ENCODE results near the gene CLEC5A. TPM values are rescaled to one million over a fixed set of nuclear protein-coding genes. Genes with fewer than 3 reads are reported as not detected.
"Not testable (repeated sequence)": the region's sequence is repeated elsewhere in the genome, so short reads cannot be mapped to it uniquely, and the experiment has no call there.

CLEC5A gene
- total RNA-seq, 1 donor from 2014 or later, result 0.50 TPM

DNA sequence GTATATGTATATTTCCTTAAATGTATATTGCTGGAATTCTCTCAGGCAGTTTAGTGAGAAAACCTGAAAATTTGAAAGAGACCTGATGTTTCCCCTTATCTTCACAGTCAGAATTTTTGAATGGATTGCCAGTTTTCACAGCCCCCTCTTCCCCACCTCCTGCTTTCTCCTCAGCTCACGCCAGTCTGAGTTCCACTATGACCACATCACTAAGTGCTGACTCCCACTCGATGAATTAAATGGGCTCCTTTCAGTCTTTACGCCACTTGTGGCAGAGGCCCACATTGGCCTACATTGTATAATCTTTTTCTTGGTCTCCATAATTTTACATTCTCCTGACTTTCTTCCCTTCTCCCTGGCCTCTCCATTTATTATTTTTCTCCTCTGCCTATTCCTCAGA, 3.1 kb upstream of the CLEC5A start:
- intact Hi-C loops (cut with micrococcal nuclease), result no loop called here
- DNase-seq, result no peak
- ATAC-seq, result no peak

DNA sequence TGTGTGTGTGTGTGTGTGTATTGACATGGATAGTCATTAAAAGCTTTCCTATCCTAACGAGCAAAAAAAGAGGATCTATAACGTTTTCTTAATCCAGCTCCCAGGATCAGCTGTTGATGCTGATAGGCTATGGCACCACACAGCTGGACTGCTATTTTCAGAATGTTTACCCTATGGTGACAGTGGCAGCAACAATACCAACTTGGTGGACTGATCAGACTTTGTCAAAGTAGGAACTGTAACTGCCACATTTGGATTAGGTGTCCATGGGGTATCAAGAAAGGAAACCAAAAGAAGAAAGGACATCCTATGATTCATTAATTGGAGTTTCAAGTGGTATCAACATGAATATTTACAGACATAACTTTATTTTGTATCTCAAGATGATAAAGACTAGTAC, 2.7 kb upstream of the CLEC5A start:
- DNase-seq (no peak), ATAC-seq (no peak)
- intact Hi-C loops (cut with micrococcal nuclease), result no loop called here

DNA sequence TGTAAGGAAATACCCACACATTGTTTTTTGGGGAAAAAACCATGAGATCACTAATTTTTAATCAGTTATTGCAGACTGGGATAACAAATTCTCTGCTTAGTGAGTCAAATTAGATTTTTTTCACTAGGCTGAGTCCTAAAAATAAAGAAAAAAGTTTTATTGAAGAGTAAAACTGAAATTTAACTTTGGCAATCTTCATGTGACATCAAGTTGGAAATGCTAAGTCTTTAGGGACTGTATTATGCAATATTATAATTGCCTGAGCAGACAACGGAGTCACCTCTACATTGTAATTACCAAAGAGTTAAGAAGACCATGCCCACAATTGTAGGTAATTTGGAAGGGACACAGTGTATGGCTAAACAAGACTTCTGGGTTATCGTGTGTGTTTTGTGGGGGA, 2.2 kb upstream of the CLEC5A start:
- no peak for DNase-seq
- ATAC-seq, result no peak
- intact Hi-C loops (cut with micrococcal nuclease), result no loop called here

DNA sequence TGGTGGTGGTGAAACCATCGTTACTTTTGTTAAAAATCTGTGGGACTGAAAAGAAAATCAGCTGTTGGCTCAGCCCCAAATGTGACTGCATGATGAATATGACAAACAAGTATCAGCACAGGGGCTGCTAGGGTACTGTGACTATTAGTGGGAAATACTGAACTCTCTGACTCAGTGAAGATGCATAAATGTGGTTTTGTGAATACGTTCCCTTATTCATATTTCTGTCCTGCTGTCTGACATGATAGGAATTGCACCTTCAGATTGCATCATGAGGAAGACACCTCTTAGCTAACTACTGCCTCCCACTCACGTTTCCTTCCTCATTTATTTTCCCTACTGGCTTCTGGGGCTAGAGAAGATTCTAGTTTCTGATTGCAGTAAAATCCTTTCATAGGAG, 1.4 kb downstream of the CLEC5A start:
- no peak for ATAC-seq
- intact Hi-C loops (cut with micrococcal nuclease), result no loop called here
- no peak for DNase-seq

DNA sequence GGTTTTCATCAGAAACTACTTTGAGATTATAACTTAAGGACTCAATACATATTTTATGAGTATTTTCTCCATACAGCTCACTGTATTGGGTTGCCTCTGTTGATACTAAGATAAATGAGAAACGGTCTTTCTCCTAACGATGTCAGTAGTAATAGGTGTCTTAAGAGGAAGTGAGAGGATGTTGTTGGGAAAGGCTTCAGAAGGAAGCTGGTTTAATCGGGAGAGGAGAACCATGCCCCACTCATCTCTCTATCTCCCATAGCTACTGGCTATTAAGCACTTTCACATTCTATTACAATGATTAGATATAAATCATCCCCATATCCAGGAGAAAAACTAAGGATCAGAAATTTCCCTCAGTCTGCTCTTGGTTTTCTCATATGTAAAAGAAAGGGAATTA, 2.0 kb downstream of the CLEC5A start:
- no peak for DNase-seq
- ATAC-seq, result no peak
- intact Hi-C loops (cut with micrococcal nuclease), result no loop called here

DNA sequence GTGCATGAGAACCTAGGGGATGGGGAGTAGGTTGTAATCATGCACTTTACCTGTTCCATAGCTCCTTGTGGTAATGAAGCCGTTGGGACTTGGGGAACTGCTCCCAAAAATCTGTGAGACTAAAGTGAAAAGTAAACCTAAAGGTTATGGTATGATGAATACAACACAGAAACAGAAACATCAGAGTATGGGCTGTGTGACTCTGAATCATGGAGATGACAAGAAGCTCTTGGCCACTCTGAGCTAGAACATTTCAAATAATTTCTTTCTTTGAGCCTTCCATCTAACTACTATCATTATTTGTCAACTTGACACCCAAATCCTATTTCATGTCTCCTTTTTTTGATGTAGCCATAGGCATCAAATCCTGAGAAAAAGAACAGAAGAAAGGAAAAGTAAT, 2.9 kb downstream of the CLEC5A start:
- ATAC-seq, result no peak
- no peak for DNase-seq
- intact Hi-C loops (cut with micrococcal nuclease), result no loop called here

DNA sequence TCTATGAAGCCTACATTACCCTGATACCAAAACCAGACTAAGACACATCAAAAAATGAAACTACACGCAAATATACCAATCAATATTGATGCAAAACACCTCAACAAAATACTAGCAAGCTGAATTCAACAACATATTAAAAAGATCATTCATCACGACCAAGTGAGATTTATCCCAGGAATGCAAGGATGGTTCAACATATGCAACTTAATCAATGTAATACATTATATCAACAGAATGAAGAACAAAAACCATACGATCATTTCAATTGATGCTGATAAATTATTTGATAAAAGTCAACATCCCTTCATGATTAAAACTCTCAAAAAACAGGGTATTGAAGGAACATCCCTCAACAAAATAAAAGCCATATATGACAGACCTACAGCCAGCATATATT, 5.7 kb downstream of the CLEC5A start:
- no peak for ATAC-seq
- DNase-seq, result no peak
- intact Hi-C loops (cut with micrococcal nuclease), result no loop called here

DNA sequence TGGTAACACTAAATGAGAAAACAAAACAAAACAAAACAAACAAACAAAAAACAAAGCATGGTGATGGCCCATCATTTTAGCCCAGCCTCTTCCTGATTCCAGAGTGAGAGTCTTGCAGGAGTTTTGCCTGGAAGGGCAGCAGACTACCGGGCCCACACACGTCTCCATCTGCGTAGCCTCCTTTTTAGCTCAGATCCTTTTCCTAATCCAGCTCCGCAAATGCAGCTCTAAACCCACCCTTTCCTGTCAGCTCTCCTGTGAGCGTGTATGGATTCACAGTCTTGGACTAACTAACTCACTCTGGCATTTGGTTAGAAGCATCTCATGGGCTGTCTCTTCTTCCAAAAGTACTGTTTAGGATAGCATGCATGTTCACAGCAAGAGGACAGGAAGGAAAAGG, 16.6 kb downstream of the CLEC5A start:
- ATAC-seq (no peak), DNase-seq (no peak)
- intact Hi-C loops (cut with micrococcal nuclease), result no loop called here

DNA sequence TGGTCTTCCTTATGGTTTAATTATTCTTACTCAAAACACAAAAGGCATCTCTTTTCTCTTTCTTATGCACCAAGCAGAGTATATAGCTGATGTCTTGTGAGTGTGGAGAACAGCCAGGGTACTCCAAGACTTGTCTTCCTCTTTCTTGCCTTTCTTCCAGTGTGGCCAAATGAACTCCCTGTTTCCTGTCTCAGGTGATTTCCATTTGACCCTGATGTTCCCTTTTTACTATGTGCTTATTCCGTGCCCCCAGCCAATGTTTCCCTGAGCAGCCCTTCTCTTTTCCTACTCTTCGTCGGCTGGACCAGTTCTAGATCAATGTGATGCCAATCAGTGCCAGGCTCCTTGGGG, 18.0 kb downstream of the CLEC5A start:
- ATAC-seq, result no peak

DNA sequence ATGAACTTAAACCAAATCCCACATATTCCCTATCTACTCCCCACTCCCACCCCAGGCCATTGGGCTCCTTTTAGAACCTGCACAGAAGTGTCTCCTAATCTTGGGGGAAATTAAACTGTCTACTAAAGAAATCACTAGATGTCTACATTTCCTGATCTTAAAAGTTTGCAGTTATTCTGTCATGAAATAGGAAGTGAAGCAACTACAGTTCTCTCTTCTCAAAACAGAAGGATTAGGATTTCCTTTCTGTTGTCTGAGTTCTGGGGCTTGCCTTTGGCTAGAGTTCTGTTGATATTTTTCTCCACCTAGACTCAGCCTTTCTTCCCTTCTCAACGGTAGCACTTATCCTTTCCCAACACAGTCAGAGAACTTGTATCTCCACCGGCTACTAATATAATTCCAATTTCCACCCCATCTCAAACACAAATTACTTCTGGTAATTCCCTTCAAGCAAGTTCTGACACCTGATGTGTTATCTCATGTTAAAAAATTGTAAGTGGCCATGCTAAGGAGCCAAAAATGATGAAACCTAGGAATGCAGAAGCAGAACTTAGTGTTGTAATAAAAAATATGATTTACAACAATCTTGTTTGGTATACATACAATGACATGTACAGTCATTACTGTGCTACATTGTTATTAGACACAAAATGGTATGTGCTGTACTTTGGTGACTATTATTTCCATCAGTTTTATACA, 18.5 kb downstream of the CLEC5A start:
- intact Hi-C loops (cut with micrococcal nuclease), result no loop called here
- ATAC-seq, result no peak

More for the DNA sequence above, 18.0 kb downstream of the CLEC5A start:
- no peak for DNase-seq
- intact Hi-C loops (cut with micrococcal nuclease), result no loop called here

DNA sequence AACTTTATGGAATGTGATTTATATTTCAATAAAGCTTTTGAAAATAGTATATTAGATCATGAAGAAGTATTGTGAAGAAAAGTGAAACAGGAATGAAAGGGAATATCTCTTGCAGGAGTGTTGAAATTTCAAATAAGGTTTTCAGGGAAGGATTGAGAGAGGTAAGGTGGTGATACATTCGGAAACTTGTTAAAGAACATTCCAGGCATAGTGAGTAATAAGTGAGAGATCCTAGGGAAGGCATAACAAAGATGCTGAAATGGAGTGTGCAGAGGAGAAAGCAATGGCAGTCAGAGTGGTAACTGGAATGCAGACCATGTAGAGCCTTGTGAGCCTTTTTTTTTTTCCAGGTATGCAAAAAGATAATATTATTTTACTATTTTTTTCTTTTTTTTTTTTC, 26.5 kb downstream of the CLEC5A start:
- intact Hi-C loops (cut with micrococcal nuclease), result no loop called here
- DNase-seq (no peak), ATAC-seq (no peak)

More for the DNA sequence above, 18.5 kb downstream of the CLEC5A start:
- no peak for DNase-seq

DNA sequence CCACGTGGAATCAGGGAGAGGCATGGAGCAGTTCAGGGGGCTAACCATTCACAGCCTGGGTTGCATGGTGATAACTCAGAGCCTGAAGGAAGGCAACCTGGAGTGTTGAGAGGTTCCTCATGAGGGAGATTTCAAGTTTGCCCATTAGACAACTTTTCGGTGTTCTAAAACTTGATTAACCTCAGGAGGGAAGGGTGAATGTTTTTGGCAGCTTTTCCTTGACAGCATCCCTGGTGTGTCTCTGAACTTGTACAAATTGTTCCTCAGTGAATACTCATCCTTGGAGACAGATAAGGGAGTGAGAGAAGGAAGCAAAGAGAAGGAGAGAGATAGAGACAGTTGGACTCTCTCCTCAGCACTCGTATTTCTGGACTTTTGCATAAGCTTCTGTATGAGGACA, 30.7 kb downstream of the CLEC5A start, which contains the start of gene OR9A4:
OR9A4 (plus strand) TSS at position 301 of the 400 bp plus-strand sequence. CDS start 2,477 bp downstream, outside the sequence.
- ATAC-seq (no peak), DNase-seq (no peak)
- intact Hi-C loops (cut with micrococcal nuclease), result no loop called here

DNA sequence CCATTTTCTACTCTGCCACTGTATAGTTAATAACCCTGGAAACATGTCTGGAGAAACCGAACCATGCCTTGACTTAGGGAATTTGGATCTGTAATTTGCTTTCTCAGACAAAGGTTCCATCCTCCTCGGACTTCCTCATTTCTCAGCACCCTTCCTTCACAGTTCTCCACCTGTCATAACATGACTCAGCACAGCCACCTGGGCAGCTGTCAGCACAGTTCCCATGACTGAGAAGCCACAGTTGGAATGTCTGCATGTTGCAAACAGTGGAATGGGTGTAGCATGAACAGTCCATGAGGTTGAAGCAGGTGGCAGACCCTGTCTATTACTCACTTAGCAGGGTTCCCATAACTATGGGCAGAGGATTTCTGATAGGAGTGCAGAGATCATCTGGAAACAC, 31.2 kb downstream of the CLEC5A start:
- DNase-seq (no peak), ATAC-seq (no peak)
- intact Hi-C loops (cut with micrococcal nuclease), result no loop called here

DNA sequence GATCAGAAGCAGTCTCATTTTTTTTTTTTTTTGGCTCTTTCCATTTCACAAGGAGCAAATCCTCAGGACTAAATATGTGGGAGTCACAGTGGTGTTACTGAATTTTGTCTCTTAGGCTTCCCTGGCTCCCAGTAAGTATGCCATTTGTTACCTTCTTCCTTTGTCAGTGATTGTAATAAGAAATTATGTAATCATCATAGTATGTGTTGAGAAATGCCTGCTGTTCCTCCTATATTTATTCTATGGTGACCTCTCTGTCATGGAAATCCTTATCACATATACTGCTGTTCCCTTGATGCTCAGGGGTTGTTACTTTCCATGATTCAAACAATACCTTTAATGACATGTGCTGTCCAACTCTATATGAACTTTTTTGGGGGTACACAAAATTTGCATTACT, 35.4 kb downstream of the CLEC5A start:
- ATAC-seq, result no peak
- intact Hi-C loops (cut with micrococcal nuclease), result no loop called here

DNA sequence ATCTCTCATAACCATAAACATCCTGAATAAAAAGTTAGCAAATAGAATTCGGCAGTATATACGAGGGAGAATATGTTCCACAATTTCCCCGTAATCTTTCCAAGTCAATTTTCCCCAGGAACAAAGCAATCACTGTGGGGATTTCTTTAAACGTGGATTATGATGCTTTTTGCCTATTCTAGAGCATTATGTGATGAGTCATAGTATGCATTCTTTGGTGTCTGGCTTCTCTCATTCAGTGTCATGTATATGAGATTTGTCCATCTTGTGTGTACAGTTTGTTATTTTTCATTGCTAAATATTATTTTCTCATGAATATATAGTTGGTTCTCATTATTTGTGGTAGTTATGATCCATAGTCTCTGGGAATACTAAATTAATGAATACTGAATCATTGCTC, 40.5 kb downstream of the CLEC5A start:
- DNase-seq (no peak), ATAC-seq (no peak)
- intact Hi-C loops (cut with micrococcal nuclease), result no loop called here

More for the DNA sequence above, 35.4 kb downstream of the CLEC5A start:
- no peak for DNase-seq

DNA sequence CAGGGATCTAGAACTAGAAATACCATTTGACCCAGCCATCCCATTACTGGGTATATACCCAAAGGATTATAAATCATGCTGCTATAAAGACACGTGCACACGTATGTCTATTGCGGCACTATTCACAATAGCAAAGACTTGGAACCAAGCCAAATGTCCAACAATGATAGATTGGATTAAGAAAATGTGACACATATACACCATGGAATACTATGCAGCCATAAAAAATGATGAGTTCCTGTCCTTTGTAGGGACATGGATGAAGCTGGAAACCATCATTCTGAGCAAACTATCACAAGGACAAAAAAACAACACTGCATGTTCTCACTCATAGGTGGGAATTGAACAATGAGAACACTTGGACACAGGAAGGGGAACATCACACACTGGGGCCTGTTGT, 47.4 kb downstream of the CLEC5A start:
- DNase-seq; intact Hi-C loops (cut with micrococcal nuclease); ATAC-seq: not testable (repeated sequence)

DNA sequence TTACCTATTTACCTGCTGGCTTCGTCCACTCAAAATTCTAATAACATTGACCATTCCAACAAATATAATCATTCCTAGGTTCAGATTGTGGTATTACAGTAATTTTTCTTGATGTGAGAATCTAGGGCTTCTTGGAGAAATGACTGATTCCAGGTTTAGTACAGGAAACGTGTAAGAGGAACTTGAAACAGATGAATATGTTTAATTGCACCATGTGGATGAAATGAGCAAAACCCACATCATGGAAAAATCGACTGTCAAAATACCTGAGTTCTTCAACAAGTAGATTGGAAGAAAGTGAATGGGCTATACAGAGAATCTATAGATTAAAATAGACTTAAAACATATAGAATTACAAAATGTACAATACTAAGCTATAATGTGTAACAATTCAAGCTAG, 55.4 kb downstream of the CLEC5A start:
- intact Hi-C loops (cut with micrococcal nuclease), result no loop called here
- DNase-seq (no peak), ATAC-seq (no peak)

DNA sequence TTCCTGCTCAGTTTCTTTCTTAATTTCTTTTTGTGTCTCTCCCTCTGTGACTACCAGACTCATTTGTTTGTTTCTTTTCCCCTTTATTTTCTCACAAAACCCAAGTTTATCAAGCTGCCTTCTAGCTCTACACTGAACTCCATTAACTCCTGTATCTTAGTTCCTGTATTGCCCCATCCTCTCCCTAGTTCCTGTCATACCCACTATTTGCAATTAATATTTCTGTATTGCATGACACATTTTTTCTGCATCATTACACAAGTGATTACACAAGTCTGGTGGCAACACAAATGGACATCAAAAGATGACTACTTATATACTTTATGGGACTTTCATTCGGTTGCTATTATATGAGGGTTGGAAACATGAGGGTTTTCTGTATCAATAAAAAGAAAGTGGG, 57.5 kb downstream of the CLEC5A start:
- no peak for ATAC-seq
- intact Hi-C loops (cut with micrococcal nuclease), result no loop called here
- no peak for DNase-seq

DNA sequence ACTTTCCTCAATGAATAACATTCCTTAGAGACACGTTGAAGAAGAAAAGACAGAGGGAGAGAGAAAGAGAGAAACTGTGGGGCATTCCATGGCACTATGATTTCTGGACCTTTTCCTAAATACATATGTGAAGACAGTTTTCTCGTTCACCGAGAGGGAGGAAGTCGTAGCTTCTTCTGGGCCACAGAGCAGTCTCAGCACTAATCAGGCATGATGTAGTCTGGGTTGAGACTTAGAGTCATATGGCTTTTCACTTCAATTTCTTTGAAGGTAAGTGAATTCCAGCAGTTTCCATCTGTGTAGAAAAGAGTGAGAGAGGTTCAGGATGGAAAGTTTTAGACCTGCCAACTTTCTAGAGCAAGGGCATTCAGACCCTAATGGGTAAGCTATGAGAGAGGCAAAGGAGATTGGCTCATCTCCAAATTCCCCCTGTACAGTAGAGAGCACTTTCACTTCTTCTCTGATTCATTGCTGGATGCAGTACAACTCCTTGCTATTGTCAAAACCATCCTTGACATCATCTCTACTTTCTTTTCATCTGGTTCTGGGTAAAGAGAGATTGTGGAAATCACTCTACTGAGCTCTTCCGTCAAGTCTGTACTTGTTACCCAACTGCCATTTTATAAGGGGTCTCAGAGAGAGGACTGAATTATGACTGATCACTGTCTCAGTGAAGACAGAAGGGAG, 62.1 kb downstream of the CLEC5A start:
- intact Hi-C loops (cut with micrococcal nuclease), result no loop called here
- DNase-seq (no peak), ATAC-seq (no peak)

DNA sequence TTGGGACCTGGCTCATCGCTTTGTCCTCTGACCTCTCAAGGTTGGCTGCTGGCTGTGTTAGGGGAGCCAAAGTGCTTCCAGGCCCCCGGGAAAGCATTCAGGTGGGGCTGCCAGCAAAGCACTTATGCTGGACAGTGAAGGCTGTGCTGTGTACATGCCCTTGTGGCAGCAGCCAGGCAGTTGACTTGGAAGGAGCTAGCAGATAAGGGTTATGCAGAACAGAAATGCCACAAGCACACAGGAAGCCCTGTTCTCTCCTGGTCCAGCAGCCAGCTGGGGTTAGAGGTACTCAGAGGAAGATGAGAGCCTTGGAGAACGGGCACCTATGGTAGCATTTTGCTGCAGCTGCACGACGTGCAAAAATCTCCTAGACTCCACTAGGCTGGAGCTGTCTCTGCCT, 65.8 kb downstream of the CLEC5A start:
- DNase-seq (no peak), ATAC-seq (no peak)
- intact Hi-C loops (cut with micrococcal nuclease), result no loop called here

DNA sequence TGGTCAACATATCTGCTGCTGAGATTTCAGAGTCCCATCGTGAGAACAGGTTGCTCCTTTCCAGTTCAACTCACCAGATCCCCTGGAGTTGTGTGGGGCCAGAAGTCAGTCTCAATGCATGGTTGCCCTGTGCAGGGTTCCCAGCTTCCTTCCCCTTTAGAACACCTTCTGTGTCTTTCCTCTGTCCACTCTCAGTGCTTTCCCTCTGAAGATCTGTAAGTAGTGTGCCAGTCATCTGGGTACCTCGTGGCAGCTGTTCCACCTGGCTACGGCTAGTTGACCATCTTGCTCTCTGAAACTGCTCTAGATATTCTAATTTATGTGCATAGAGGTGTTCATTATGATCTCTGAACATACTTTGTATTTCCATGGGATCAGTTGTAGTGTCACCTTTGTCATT, 69.4 kb downstream of the CLEC5A start:
- no peak for ATAC-seq
- no peak for DNase-seq
- intact Hi-C loops (cut with micrococcal nuclease), result no loop called here

Data from left ventricle myocardium superior (tissue), 1 donor.